Inflammatory macrophage (primary cell): ENCODE measurements around the gene PIGT.
A peak's percentile ranks its signal among the peaks of the same experiment; 100 is the strongest.

Experiments used
- DNase-seq, 2 donors: peaks; one replicate each; pipeline ENCODE4 v3.0.0-alpha.2; 2020 to 2022

PIGT gene

DNA sequence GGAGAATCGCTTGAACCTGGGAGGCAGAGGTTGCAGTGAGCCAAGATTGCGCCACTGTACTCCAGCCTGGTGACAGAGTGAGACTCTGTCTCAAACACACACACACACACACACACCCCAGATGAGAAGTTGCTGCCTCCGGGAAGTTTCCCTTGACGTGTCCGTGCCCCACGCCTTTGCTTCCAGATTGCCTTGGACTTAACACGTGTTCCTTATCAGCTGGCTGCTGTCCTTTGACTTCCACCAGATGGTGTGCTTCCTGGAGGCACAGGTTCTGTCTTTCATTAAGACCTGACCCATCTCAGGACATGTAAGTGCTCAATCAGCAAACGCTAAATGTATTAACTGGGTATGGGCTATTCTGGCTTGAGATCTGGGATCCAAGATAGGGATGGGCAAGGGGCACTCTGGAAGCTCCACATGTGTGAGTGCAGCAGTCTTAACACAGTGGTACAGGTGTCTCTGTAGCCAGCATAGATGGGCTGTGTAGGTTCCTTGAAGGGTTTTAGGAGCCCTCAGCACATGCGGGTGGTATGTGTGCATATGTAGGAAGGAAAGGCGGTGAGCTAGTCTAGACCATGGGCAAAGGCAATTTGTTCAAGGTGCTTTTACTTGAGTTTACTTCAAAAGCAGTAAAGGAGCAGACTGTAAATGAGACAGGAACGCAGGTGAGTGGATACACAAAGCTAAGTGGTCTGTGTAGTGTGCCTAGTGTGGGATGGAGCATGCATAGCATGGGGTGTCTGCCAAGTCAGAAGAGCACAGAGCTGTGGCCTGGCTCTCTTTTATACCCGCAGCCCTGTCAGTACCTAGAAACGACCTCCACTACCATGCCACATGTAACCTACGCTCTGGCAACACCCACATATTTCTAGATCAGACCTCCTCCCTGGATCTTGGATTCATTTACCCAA is 11.6 kb downstream of the PIGT start:
- no peak for DNase-seq

DNA sequence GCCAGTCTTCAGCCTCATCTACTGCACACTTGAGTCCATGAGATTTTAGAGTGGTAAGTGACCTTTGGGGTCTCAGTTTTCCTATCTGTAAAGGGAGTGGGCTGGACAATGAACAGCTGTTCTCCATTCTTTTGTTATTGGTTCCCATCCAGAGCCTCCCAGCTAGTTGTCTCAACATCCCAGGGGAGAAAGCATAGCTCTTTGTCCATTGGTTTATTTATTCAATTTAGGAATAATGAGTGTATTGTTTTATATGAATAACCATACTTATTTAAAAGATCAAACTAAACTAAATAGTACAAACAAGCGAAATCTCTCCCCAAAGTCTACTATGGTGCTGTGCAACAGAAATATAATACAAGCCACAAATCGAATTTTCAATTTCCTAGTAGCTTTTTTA is 13.7 kb downstream of the PIGT start:
- DNase-seq, result no peak

DNA sequence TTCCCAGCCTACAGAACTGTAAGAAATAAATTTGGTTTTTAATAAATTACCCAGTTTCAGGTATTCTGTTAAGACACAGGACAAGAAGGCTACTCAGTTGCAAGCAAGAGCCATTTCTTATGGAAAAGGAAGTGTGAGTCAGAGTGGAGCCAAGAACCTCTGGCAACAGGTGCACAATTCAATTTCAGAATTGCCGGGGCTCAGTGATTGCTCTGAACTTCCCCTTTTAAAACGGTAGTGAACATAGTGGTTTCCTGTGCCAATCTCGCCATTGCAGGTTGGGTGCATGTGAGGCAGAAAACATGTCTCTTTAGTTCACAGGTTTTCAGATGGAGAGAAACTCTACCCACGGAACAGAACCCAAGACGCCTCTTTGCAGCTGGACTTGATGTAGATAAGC is 16.4 kb downstream of the PIGT start:
- DNase-seq, result no peak

DNA sequence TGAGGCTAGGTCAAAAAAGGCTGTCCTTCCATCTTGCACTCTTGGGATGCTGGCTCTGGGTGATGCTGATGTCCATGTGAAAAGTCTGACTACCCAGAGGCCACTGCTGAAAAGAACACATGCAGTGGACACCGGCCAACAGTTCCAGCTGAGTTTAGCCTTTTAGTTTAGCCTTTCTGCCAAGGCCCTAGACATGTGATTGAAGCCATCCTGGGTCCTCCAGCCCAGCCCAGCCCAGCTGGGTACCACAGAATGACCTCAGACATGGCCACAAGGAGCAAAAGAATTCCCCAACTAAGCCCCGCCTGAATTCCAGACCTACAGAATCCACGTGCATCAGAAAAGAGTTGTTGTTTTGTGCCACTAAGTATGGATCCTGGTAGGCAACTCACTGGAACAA is 17.4 kb downstream of the PIGT start:
- no peak for DNase-seq

DNA sequence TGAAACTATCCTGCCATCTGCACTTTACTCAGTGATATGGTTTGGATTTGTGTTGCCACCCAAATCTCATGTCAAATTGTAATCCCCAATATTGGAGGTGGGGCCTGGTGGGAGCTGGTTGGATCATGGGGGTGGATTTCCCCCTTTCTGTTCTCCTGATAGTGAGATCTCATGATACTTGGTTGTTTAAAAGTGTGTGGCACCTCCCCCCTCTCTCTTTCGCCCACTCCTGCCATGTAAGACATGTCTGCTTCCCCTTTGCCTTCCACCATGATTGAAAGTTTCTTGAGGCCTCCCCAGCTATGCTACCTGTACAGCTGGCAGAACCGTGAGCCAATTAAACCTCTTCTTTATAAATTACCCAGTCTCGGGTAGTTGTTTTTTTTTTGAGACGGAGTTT is 18.0 kb downstream of the PIGT start:
- peak; percentile 42 to 65 for DNase-seq

DNA sequence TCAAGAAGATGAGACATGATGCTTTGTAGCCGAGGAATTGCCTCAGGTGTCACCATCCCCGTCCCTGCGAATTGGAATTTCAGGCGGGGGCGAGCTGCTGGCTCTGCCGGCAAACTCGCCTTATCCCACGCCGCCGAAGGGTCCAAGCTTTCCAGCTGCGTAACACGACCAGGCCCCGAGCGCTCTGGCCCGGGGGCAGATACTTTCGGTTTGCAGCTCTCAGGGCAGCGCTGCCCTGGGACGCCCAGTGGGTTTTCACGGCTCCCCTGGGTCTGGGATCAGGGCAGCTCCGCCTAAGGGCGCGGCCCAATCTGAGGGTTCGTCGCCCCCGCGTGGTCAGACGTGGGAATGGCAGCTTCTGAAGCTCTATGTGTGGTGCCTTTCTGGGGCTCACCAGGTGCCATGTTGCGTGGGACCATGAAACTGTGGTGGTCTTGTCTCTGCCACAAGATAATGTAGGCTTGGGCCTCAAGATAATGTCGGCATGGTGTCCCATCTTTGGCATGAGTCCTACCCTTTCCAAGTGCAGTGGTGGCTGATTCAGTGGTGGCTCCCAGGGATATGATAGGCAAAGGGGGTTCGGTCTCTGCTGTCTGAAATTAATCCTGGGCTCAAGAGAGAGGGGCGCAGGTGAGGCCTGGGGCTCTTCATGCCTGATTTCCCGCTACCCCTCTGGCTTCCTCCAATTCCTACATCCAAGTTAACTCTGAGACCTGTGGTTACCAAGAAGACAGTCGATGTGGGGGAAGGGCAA is 21.0 kb downstream of the PIGT start:
- peak; percentile 88 to 91 for DNase-seq

DNA sequence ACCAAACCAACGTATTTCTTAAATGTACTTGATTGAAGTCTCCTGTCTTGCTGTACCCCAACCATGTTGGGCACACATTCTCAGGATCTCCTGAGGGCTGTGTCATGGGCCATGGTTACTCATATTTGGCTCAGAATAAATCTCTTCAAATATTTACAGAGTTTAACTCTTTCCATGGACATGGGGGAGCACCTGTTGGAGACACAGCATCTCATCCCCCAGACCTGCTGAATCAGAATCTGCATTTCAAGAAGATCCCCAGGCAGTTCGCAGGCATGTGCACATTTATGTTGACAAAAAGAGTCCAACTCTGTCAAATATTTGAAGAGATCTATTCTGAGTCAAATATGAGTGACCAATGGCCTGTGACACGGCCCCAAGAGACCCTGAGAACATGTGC is 24.5 kb downstream of the PIGT start:
- DNase-seq, result no peak

DNA sequence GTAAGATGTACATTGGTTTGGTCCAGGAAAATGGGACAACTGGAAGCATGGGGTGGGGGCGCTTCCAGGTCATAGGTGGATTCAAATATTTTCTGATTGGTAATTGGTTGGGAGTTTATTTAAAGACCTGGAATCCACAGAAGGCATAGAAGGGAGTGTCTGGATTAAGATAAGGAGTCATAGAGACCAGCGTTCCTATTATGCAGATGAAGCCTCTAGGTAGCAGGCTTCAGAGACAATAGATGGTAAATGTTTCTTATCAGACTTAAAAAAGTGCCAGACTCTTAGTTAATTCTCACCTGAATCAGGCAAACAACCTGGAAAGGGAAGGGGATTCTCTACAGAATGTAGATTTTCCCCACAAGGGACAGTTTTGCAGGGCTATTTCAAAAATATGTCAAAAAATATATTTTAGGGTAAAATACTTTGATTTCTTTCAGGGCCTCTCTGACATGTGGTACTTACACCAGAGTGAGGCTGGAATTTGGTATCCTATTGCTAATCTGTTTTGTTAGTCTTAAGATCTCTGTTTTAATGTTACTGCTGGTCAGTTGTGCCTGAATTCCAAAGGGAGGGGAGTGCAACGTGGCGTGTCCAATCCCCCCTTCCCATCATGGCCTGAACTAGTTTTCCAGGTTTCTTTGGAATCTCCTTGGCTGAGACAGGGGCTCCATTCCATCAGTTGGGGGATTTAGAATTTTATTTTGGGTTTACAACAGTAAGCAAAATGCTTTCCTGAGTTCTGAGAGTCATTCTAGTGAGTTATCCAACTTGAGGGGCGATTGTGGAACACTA is 25.1 kb downstream of the PIGT start:
- no peak for DNase-seq

DNA sequence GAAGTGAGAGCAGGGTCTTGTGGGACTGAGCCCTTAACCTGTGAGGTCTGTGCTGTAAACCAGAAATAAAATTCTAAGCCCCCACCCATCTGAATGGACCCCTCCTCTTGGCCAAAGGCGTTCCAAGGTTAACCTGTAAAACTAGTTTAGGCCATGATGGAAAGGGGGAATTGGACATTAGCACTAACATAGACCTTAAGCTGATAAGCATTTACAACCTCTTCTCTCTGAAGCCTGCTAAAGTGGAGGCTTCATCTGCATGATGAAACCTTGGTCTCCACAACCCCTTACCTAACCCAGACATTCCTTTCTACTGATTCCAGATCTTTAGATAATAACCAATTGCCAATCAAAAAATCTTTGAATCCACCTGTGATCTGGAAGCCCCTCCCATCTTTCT is 25.8 kb downstream of the PIGT start:
- no peak for DNase-seq

DNA sequence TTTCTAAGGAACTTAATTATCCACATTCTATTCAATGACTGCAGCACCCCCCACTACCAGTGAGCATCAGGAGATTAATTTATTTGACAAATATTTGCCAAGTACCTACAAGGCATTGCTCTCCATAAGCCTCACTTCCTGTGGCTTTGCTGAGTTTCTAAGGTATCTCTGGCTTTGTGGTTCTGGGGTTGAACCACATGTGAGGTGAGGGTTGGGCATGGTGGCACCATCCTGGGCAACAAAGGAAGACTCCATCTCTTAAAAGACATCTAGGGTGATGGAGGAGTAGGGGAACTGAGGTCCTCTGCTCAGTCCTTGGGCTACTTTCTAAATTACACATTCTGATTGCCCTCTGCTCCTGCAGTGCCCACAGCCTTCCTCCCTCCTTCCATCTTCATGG is 28.1 kb downstream of the PIGT start:
- DNase-seq, result no peak

DNA sequence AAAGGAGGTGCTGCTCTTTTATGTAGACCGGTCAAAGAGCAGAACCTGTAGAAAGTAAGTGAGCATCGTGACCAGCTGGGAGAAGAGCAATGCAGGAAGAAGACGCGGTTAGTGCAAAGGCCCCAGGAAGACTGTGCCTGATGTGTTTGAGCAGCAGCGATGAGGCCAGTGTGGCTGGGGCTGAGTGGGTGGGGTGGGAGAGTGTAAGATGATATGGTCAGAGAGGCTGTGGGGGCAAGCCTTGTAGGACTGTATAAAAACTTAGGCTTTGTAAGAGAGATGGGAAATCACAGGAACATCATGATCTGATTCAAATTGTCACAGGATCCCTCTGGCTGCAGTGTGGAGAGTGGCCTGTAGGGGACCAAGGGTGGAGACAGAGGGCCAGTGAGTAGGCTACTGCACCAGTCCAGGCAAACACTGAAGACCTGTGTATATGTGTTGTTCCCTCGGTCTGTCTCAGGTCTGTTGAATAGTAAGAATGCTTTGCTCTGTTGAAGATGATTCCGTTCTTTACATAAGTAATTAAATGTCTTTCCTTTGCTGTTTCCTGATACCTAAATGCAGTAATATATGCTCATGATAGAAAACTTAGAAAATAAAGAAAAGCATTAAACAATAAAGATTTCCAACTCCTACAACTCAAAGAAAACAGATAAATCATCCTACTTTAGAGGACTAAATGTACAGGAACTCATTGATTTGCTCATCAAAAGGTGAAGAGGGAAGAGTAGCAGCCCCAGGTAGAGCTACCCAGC is 30.0 kb downstream of the PIGT start:
- DNase-seq, result peak; percentile 40 to 49

DNA sequence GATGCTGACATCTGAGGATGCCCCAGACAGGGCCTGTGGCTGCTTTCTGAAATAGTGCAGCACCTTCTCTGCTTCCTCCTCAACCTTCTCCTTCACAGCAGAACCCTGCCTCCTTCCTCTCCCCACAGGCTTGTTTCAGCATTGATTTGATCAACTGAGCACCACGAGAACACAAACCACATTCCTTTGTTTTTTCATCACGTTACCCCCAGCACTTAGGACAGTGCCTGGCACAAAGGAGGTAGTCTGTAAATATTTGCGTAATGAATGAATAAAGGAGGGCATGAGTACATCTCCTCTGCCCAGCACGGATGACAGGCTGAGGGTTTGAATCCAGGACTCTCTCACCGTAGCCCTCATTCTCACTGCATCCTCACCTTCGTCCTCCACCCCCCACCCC is 32.3 kb downstream of the PIGT start:
- no peak for DNase-seq

DNA sequence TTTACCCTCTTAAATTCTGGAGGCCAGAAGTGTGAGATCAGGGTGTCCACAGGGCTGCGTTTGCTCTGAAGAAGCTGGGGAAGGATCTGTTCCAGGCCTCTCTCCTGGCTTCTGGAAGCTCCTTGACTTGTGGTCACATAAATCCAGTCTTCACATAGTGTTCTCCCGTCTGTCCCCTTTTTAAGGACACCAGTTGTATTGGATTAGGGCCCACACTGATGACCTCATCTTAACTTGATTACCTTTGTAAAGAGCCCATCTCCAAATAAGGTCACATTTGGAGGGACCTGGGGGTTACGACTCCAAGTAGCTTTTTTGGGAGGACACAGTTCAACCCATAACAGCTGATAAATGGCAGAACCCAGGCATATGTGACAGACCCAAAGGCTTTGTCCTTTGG is 33.6 kb downstream of the PIGT start:
- no peak for DNase-seq

DNA sequence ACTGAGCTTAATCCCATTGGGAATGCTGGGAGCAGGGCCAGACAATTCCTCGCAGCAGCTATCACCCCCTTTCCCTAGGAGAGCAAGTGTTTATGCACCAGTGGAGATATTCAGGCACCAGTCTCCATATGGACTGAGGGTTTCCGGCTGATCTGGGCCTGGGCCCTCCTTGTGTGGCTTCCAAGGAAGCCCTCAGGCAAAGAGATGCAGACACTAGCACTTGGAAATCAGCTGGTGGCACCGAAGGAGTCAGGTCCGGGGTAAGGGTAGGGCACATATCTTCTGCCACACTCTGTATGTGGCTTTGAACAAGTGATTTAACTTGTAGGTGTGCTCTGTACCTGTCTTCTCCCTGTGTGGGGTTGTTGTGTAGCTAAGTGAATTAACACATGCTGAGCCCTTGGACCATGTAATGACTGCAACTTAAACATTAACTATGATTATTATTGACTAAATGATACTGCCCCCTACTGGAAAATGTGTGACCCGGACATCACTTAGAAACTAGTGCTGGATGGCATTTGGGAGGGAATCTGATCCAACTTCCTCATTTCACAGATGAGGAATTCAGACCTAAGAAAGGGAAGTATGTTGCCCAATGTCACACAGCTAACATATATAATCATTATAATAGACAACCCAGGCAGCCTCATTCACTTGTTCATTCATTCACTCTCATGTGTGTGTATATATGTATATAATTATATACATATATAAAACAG is 34.3 kb downstream of the PIGT start:
- peak; percentile 92 to 94 for DNase-seq

DNA sequence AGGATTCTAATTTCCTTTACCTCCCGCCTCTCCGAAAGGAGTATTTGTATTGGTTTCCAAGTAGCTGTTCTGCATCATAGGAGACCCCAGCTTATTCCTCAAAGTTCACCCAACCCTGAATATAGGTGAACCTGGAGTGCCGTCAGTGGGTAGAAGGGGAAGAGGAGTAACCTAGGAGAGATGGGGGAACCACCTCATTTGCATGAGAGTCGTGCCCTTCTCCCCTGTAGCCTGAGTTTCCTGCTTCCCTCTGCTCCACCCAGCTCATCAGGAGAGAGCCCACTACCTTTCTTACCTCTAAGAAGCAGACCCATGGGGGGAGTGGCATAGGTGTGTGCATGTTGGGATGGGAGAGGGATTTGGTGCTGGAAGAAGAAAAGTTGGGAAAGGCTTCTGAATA is 36.3 kb downstream of the PIGT start:
- peak in 1 of 2 donors; percentile 10 for DNase-seq

DNA sequence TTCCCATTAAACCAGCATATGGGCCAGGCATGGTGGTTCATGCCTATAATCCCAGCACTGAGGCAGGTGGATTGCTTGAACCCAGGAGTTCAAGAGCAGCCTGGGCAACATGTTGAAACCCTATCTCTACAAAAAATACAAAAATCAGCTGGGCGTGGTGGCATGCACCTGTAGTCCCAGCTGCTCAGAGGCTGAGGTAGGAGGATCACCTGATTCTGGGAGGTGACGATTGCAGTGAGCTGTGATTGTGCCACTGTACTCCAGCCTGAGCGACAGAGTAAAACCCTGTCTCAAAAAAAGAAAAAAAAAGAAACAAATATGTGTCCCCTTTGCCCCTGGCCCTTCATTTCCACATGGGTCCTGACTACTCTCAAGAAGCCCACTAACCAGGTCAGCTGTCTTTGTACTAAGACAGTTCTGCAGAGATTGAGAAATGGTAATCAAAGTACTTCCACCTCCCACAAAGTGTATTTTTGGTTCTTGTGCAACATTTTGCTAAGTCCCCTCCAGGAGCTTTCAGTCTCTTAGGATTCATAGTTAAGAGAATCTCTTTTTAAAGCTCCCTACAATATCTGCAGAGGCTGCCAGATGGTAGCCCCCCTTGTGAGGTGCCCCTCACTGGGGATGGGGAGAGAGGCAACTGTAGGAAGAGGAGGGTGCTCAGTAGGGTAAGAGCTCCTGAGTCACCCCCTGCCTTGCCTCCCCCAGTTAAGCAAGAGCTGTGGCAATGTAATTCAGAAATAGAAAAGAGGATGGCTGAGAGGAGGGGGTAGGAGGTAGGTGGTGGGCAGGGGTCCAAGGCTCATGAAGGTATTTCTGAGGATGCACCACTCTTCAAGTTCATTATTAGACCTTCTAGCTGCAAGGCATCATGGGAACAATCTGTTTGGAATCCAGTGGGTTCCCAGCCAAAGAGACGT is 37.1 kb downstream of the PIGT start:
- peak; percentile 61 to 64 for DNase-seq

DNA sequence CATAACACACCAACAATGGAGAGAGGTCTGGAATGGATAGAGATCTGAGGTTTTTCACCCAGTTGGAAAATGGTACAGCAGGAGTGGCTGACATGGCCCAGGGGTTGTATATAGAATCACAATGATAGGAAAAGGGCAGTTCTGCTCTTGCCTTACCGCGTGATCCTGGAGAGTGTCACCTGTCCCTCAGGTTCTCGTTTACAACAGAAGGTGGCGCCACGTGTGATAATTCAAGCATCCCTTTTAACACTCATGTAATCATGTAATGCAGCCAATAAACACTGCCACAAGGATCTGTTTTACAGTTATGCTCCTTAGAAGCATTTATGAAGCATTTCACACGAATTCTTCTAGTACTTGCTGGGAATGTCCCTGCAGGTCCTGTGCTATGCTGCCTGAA is 40.7 kb downstream of the PIGT start:
- DNase-seq, result peak in 1 of 2 donors; percentile 25

DNA sequence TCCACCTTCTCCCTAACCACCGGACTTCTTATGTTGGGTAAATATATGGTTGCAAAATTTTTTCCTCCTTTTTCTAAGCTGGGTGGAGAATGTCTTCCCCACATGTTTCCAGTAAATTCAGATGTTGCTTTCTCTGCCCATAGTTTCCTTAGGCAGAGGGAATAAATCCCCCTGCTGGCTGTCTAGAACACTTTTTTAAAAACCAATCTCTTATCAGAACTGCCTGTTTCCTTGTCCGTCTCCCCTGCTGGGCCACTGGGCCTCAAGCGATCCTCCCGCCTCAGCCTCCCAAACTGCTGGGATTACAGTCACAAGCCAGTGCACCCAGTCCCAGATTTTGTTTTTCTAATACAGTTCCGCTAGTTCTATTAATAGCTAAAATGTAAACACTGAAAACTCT is 43.7 kb downstream of the PIGT start:
- DNase-seq, result no peak

DNA sequence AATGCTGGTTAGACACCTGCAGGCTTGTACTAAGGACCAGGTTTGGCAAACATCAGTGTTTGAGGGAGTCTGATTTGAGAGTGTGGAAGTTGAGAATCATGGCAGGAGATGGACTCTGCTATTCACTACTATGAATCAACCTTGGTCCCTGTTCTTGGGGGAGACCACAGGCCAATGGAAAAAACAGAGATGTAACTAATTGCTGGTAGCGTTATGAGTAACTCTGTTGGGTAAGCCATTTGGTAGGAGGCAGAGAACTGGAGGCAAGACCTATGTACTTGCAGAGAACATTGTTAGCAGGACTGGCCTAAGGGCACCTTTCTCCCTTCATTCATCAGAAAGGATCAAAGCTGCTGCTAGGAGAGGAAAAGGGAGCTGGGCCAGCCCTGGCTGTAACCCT is 45.3 kb downstream of the PIGT start:
- DNase-seq, result no peak

DNA sequence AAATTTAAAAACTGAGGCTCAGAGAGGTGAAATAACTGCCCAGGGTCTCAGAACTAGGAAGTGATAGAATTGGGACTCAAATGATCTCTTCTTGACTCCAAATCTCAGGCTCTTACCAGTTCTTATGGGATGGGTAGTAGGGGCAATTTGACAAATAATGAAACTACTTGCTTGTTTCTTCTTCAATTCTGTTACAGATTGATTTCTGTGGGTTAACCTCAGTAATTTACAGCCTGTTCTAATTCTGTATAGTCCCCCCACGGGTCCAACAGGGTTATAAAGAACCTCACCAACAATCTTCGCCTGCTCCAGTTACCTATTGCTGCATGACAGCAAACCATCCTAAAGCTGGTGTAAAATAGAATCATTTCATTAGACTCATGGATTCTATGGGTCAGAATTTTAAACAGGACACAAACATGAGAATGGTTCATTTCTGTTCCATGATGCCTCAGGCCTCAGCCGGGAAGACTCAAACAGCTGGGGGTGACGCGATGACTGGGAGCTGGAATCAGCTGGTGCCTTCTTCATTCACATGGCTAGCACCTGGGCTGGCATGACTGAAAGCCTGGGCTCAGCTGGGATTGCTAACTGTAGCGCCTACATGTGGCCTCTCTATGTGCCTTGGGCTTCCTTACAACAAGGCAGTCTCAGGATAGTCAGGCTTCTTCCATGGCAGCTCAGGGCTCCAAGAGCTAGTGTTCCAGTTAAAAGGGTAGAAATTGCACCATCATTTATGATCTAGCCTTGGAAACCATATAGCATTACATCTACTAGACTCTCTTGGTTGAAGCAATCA is 47.0 kb downstream of the PIGT start:
- DNase-seq, result no peak
